22Rv1 (cell line): ENCODE results near the gene HTR3B.
A peak's percentile ranks its signal among the peaks of the same experiment; 100 is the strongest.

Experiments
- H3K27ac ChIP-seq: fragments of 450-650 bp; 2 replicates; pipeline ENCODE4 v1.5.1; 2017
- CTCF ChIP-seq: fragments of 450-650 bp; IDR thresholded peaks from 2 replicates; pipeline ENCODE4 v1.5.1; 2017; ENCODE audit warnings: mild to moderate bottlenecking
- ZFX ChIP-seq: fragments of 450-650 bp; IDR thresholded peaks from 2 replicates; pipeline ENCODE4 v1.6.1; 2017; ENCODE audit warnings: antibody characterized with exemption, borderline replicate concordance

Gene HTR3B

DNA sequence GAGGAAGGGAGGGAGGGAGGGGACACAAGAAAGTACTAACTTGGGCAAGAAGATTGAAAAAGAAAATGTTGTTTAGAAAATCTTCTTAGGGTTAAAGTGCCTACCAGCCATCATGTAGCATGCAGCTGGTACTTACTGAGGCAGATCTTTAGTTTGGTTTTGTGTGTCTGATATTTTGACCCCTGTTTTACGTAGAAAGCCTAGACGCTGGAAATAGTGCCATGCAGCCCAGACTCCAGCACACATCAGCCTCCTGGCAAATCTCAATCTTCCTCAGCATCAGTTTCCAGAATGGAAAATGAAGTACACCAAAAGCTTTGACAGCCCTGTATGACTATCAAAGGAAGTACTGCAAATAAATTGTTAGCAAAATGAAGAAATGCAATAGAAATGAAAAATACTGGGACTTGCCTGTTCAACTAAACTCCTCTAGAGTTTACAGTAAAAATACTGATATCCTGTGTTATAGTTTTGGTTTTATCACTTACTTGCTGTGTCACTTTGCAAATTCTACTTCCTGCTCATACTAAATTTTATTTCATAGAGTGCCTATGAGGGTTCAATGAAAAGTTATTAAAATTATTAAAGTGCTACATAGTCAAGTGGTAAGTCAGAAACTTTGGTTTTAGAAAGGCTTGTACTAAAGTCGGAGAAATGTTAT lies 36.6 kb upstream of the HTR3B start:
- TF ChIP-seq ZFX (no peak), CTCF (no peak)
- H3K27ac ChIP-seq: no peak overlapping the region

DNA sequence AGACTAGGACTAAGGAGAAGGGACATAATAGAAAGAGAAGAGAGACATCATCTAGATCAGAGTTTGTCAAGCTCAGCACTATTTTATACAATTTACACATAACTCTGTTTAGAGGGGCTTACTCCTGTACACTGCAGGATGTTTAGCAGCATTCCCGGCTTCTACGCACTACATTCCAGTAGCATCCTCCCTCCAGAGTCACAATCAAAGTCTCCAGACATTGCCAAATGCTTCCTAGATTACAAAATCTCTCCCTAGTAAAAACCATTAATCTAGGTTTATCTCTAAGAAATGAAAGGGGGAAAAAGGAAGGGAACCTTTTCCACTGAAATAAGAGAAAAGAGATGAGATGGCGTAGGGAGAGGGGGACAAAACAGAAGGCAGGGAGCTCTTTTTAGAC lies 33.3 kb upstream of the HTR3B start:
- H3K27ac ChIP-seq: no peak overlapping the region
- no peak for TF ChIP-seq CTCF
- no peak for TF ChIP-seq ZFX

DNA sequence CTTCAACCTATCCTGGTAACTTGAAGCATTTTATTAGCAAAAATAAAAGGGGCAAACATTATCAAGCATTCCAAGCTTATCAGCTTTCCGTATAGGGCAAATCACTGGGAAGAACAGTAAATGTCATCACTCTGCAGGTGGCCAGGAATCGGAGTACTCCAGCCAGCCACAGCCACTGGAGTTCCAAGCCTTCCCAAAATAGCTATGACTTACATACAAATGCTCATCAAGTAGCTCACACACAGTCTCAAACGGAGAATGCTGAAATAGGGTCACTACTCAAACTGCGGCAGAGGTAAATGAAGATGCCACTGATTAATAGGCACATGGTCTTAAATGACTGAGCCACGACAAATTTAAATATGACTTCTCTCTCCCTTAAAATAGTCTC lies 31.4 kb upstream of the HTR3B start:
- no peak for TF ChIP-seq ZFX
- TF ChIP-seq CTCF: no peak
- no peak overlapping the region for H3K27ac ChIP-seq

DNA sequence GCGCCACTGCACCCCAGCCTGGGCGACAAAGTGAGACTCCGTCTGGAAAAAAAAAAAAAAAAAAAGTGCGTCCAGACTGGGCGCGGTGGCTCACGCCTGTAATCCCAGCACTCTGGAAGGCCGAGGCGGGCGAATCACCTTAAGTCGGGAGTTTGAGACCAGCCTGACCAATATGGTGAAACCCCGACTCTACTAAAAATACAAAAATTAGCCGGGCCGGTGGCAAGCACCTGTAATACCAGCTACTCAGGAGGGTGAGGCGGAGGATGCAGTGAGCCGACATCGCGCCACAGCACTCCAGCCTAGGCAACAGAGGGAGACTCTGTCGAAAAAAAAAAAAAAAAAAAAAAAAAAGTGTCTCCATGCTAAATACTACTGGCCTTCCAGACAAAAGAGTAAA lies 30.5 kb upstream of the HTR3B start:
- no peak overlapping the region for H3K27ac ChIP-seq
- TF ChIP-seq CTCF: no peak
- no peak for TF ChIP-seq ZFX

- peak overlapping the region; percentile 91; the same call in 1 of the 2 replicates for H3K27ac ChIP-seq
- TF ChIP-seq CTCF (no peak), ZFX (no peak)
These were observed 29.9 kb upstream of the HTR3B start for GRCh38 chr11:113874581-113875233.

GRCh38 chr11:113875234-113876073 lies 29.1 kb upstream of the HTR3B start, which contains the start of gene USP28:
Gene USP28, minus strand, starts transcription at chr11:113875572. Its CDS starts 71 bp downstream, at chr11:113875501.
- TF ChIP-seq ZFX (no peak), CTCF (no peak)

More at GRCh38 chr11:113875234-113876073, 29.1 kb upstream of the HTR3B start, which contains the start of gene USP28:
- H3K27ac ChIP-seq: peak within 1 kb of the TSS; percentile 91
